ENCODE results near the gene DTNB.

The DTNB gene

GRCh38 chr2:25491003-25491696, 182.2 kb downstream of the DTNB start:
- no peak overlapping the region for H3K4me3 ChIP-seq (ENCODE audit: low read length)
- TF ChIP-seq ZNF274 (IDR thresholded peaks at IDR 0.05; ENCODE audit: low read depth, low read length) = no peak

DNA sequence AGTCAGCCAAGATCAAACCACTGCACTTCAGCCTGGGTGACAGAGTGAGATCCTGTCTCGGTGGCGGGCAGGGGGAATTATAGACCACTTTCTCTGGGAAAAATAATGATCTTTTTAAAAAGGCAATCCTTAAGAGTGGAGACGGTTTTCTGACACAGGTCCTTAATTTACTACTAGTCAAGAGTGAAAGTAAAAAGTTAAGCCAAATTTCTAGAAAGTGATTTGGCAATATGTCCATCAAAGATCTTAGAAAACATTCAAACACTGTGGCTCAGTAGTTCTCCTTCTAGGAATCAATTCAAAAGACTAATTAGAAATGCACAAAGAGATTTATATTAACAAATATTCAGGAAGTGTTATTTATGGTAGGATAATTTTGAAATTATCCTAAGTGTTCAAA, 183.2 kb downstream of the DTNB start:
- TF ChIP-seq ZNF274 (IDR thresholded peaks at IDR 0.05; ENCODE audit: low read depth, low read length) = no peak
- H3K4me3 ChIP-seq (ENCODE audit: low read length) = no peak overlapping the region

DNA sequence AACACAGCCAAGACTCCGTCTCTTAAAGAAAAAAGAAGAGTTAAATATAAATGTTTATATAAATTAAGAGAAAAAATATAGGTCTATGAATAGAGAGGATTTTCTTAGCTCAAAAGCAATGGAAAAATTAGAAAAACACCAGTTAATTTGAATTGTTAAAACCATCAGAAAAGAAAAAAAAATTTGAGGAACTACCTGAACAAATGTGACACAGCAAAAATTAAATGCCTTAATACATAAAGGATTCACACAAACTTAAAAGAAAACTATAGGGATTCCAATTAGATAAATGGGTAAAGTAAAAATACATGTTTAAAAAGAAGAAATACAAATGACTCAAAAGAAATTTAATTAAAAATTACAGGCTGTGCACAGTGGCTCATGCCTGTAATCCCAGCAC, 183.7 kb downstream of the DTNB start:
- no peak overlapping the region for H3K4me3 ChIP-seq (ENCODE audit: low read length)
- TF ChIP-seq ZNF274 (IDR thresholded peaks at IDR 0.05; ENCODE audit: low read depth, low read length) = no peak

- no peak overlapping the region; the same call in 1 of the 2 replicates for H3K4me3 ChIP-seq (ENCODE audit: low read length)
- TF ChIP-seq ZNF274 (IDR thresholded peaks at IDR 0.05; ENCODE audit: low read depth, low read length) = no peak
Measured at GRCh38 chr2:25483607-25484266, 189.6 kb downstream of the DTNB start.

- no peak for TF ChIP-seq ZNF274 (IDR thresholded peaks at IDR 0.05; ENCODE audit: low read depth, low read length)
- H3K4me3 ChIP-seq (ENCODE audit: low read length) = peak overlapping the region; percentile 23; the same call in 1 of the 2 replicates
Measured at GRCh38 chr2:25482341-25482740, 191.0 kb downstream of the DTNB start.

DNA sequence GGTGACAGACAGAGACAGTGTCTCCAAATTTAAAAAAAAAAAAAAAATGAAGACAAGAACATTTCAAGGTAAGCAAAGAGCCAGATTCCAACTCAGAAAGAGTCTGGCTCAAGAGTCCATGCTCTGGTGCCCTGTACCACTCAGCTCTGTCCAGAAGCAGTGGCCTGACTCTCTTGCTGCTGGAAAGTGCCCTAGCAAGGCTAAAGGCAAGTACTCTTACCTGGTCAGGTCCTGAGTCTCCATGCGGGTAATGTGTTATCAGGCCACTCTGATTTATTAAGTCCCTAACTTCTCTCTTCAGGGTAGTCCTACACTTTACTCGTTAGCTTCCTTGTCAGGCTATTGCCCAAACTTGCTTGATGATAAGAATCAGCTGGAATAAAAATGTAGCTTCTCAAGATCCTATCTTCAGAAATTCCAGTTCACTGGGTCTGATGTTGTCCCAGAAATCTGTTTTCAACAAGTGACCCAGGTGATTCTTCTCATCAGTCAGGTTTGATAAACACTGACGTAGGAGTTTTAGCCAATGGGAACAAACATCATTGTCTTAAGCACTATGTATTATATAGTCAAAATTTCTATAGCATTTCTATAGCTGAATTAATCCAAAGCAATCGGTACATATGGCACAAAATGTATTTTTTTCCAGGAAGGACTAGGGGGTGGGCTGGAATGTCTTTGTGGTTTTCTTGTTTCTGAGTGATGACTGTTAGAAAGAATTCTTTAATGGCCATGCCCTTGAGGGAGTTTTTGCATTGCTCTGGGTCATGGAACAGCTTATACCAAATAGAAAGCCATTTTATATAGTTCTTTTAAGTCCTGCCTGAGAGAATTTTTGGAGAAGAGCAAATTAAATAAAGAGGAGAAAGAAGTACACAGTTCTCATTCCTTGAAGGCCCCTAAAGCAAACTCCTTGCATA, 191.7 kb downstream of the DTNB start:
- no peak for TF ChIP-seq ZNF274 (IDR thresholded peaks at IDR 0.05; ENCODE audit: low read depth, low read length)
- no peak overlapping the region for H3K4me3 ChIP-seq (ENCODE audit: low read length)

GRCh38 chr2:25480561-25480960, 192.8 kb downstream of the DTNB start:
- no peak for TF ChIP-seq ZNF274 (IDR thresholded peaks at IDR 0.05; ENCODE audit: low read depth, low read length)
- no peak overlapping the region for H3K4me3 ChIP-seq (ENCODE audit: low read length)

GRCh38 chr2:25479761-25480160, 193.6 kb downstream of the DTNB start:
- no peak for TF ChIP-seq ZNF274 (IDR thresholded peaks at IDR 0.05; ENCODE audit: low read depth, low read length)
- no peak overlapping the region for H3K4me3 ChIP-seq (ENCODE audit: low read length)

- TF ChIP-seq ZNF274 (IDR thresholded peaks at IDR 0.05; ENCODE audit: low read depth, low read length) = no peak
- no peak overlapping the region for H3K4me3 ChIP-seq (ENCODE audit: low read length)
Measured at GRCh38 chr2:25478736-25479135, 194.6 kb downstream of the DTNB start.

DNA sequence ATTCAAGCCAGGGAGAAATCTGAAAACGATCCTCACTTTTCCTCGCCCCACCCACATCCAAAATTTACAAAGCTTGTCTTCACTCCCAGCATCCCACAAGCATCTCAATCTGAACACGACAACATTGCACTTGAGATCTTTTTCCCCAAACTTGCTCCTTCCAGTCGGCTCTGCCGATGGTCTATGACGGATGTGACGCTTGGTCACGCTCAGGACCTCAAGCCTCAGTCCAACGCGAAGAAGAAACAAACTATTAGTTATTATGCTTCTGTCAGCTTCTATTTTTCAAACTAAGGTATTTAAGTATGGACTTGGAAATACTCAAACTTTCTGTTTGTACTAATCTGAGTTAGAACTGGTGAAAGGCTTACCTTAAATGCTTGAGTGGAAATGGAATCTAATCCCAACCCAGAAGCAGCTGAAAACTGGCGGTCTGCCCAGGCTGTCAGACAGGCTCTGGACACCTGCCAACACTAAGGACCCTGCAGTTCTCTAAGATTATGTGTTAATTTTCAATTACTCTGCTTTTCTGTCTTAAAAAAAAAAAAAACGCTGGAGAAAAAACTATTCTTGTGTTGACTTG, 199.5 kb downstream of the DTNB start:
- H3K4me3 ChIP-seq (ENCODE audit: low read length) = no peak overlapping the region
- no peak for TF ChIP-seq ZNF274 (IDR thresholded peaks at IDR 0.05; ENCODE audit: low read depth, low read length)

DNA sequence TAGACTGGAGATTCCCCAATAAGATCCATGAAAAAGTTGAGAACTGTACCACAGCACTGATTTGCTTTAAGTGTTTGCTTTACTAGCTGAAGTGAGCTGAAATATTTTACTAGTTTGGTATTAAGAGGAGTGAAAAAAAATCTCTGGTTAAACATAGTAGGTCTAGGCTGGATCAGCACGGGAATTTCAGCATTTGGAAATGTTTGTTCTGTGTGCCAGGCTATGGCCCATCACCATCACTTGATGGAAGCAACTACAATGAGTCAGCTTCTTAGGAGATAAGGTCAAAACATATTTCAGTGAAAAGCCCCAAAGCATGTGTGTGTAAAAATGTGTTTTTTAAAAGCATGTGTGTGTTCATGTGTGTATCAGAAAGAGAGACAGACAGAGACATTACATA, 200.2 kb downstream of the DTNB start:
- no peak for TF ChIP-seq ZNF274 (IDR thresholded peaks at IDR 0.05; ENCODE audit: low read depth, low read length)
- H3K4me3 ChIP-seq (ENCODE audit: low read length) = no peak overlapping the region

GRCh38 chr2:25470806-25471205, 202.6 kb downstream of the DTNB start:
- no peak overlapping the region for H3K4me3 ChIP-seq (ENCODE audit: low read length)

GRCh38 chr2:25467743-25468142, 205.6 kb downstream of the DTNB start:
- H3K4me3 ChIP-seq (ENCODE audit: low read length) = no peak overlapping the region
- TF ChIP-seq ZNF274 (IDR thresholded peaks at IDR 0.05; ENCODE audit: low read depth, low read length) = no peak

More at GRCh38 chr2:25470806-25471205, 202.6 kb downstream of the DTNB start:
- TF ChIP-seq ZNF274 (IDR thresholded peaks at IDR 0.05; ENCODE audit: low read depth, low read length) = no peak

DNA sequence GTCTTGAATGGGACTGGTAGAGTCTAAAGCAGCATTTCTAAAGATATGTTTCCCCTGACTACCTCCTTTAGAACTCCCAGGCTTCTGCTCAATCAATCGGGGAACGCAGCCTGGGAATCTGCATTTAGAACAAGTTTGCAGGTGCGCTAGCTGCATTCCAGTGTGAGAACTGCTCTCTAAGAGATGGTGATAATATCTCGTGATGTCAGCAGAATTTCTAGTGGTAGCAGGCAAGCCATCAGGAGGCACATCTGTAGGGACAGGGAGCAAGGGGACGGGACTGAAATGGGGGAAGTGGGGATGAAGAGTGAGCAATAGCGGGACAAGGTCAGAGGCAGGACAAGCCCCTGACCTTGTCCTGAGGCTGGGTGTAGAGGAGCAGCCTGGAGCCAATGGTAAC, 211.4 kb downstream of the DTNB start:
- no peak for TF ChIP-seq ZNF274 (IDR thresholded peaks at IDR 0.05; ENCODE audit: low read depth, low read length)
- H3K4me3 ChIP-seq (ENCODE audit: low read length) = no peak overlapping the region
